ENCODE results near the gene MAN1B1. TPM values are rescaled to one million over a fixed set of nuclear protein-coding genes. Genes with fewer than 3 reads are reported as not detected.

MAN1B1 gene
- total RNA-seq, 1 donor from 2014 or later: 57.7 TPM

DNA sequence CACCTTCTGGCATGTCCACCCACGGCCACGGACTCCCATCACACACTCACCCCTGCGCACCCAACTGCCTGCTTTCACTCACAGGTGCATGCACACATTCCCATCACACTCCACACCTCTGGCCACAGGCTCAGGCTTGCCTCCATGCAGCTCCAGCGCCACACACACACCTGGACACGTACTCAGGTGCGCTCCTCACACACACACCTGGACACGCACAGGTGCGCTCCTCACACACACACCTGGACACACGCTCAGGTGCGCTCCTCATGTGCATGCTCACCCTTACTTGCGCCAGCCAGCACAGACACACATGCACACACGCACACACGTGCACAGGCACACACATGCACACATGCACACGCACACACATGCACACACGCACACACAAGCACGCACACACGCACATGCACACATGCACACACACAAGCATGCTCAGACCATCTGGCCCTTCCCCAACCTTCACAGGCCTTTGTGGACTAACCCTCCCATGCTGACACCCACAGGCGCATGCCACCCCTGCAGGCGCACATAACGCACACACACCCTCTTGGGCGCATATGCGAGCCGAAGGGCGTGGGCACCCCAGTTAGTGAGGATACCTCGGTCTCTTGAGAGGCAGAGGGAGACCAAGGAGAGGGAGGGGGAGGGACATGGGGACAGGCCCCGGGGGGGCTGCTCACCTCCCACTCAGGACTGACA, 60.5 kb downstream of the MAN1B1 start:
- H3K27me3 Mint-ChIP-seq: peaks cover 42% of the 10 kb centered on the region
- no peak overlapping the region for H3K4me3 Mint-ChIP-seq (ENCODE audit: low read depth)
- peak overlapping the region; percentile 83 for H3K27ac Mint-ChIP-seq

DNA sequence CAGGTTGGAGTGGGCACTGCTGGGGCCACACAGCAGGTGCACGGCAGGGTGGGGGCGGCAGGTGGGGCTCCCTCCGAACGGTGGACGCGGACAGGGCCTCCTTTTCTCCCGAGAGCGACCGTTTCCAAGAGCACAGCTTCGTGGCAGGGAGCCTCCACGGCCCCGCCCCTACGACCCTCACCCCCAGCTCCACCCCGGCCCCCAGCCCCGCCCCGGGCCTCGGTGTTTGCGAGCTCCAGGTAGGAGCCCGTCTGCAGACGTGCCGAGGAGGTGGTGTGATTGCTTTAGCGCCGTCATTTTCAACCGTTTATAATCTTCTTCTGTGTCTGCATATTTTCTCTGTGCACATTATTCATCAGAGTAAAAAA, 61.0 kb downstream of the MAN1B1 start:
- DNase-seq (ENCODE audit: low spot score, unreplicated experiment): no peak
- H3K4me1 Mint-ChIP-seq (ENCODE audit: low read depth): no peaks in the 10 kb centered on the region
- no peak for TF ChIP-seq CTCF (IDR thresholded peaks at IDR 0.05; ENCODE audit: unreplicated experiment)

More for the DNA sequence above, 60.5 kb downstream of the MAN1B1 start:
- H3K36me3 Mint-ChIP-seq (ENCODE audit: insufficient read depth): no peaks in the 10 kb centered on the region
- H3K4me1 Mint-ChIP-seq (ENCODE audit: low read depth): no peaks in the 10 kb centered on the region
- no peak for DNase-seq (ENCODE audit: low spot score, unreplicated experiment)
- no peaks in the 10 kb centered on the region for H3K9me3 Mint-ChIP-seq (ENCODE audit: low read depth)
- no peak for TF ChIP-seq CTCF (IDR thresholded peaks at IDR 0.05; ENCODE audit: unreplicated experiment)

GRCh38 chr9:137148242-137148641, 61.5 kb downstream of the MAN1B1 start:
- Mint-ChIP-seq H3K4me1 (ENCODE audit: low read depth) (no peaks in the 10 kb centered on the region), H3K36me3 (ENCODE audit: insufficient read depth) (no peaks in the 10 kb centered on the region), H3K4me3 (ENCODE audit: low read depth) (no peak overlapping the region), H3K9me3 (ENCODE audit: low read depth) (no peaks in the 10 kb centered on the region), H3K27ac (no peak overlapping the region), H3K27me3 (peaks cover 35% of the 10 kb centered on the region)
- no peak for DNase-seq (ENCODE audit: low spot score, unreplicated experiment)
- TF ChIP-seq CTCF (IDR thresholded peaks at IDR 0.05; ENCODE audit: unreplicated experiment): no peak

More for the DNA sequence above, 61.0 kb downstream of the MAN1B1 start:
- Mint-ChIP-seq H3K27ac (no peak overlapping the region), H3K4me3 (ENCODE audit: low read depth) (no peak overlapping the region), H3K27me3 (peaks cover 37% of the 10 kb centered on the region), H3K9me3 (ENCODE audit: low read depth) (no peaks in the 10 kb centered on the region), H3K36me3 (ENCODE audit: insufficient read depth) (no peaks in the 10 kb centered on the region)

- H3K4me3 Mint-ChIP-seq (ENCODE audit: low read depth): no peak overlapping the region
- no peaks in the 10 kb centered on the region for H3K36me3 Mint-ChIP-seq (ENCODE audit: insufficient read depth)
- no peaks in the 10 kb centered on the region for H3K4me1 Mint-ChIP-seq (ENCODE audit: low read depth)
- H3K9me3 Mint-ChIP-seq (ENCODE audit: low read depth): no peaks in the 10 kb centered on the region
- H3K27ac Mint-ChIP-seq: no peak overlapping the region
- H3K27me3 Mint-ChIP-seq: peaks cover 31% of the 10 kb centered on the region
- no peak for TF ChIP-seq CTCF (IDR thresholded peaks at IDR 0.05; ENCODE audit: unreplicated experiment)
- no peak for DNase-seq (ENCODE audit: low spot score, unreplicated experiment)
Observed at GRCh38 chr9:137148661-137149060, 61.9 kb downstream of the MAN1B1 start.

- Mint-ChIP-seq H3K4me3 (ENCODE audit: low read depth) (no peak overlapping the region), H3K36me3 (ENCODE audit: insufficient read depth) (no peaks in the 10 kb centered on the region), H3K27me3 (peaks cover 26% of the 10 kb centered on the region), H3K4me1 (ENCODE audit: low read depth) (no peaks in the 10 kb centered on the region), H3K27ac (no peak overlapping the region), H3K9me3 (ENCODE audit: low read depth) (no peaks in the 10 kb centered on the region)
- no peak for TF ChIP-seq CTCF (IDR thresholded peaks at IDR 0.05; ENCODE audit: unreplicated experiment)
- no peak for DNase-seq (ENCODE audit: low spot score, unreplicated experiment)
Observed at GRCh38 chr9:137149363-137149762, 62.6 kb downstream of the MAN1B1 start.

Measured in progenitor cell of endocrine pancreas (in vitro differentiated cells).